ENCODE results near the gene SLC2A4RG.

GRCh38 chr20:63734111-63734945 lies 5.2 kb upstream of the SLC2A4RG start:
- no peak for TF ChIP-seq CTCF (IDR thresholded peaks at IDR 0.05 in 8 of 11, conservative IDR thresholded peaks at IDR 0.05 in 3 of 11)
- TF ChIP-seq POLR2A (IDR thresholded peaks at IDR 0.05) = no peak
- peak in 1 of 3 donors; percentile 52 for TF ChIP-seq POLR2AphosphoS5 (IDR thresholded peaks at IDR 0.05)

All from spleen (tissue), 7 donors.